GM21447 (cell line): ENCODE measurements around the gene NTN4.
"Not testable (repeated sequence)": the region's sequence is repeated elsewhere in the genome, so short reads cannot be mapped to it uniquely, and the experiment has no call there.

Experiments
- ATAC-seq: cut with Tn5 transposase; IDR thresholded peaks from one replicate; pipeline ENCODE4 v1.9.1; 2021; ENCODE audit not compliant: unreplicated experiment

Gene NTN4

GRCh38 chr12:95756362-95756761, 34.2 kb downstream of the NTN4 start:
- no peak for ATAC-seq

- ATAC-seq: no peak
Observed at GRCh38 chr12:95755261-95755865, 35.2 kb downstream of the NTN4 start.

- not testable (repeated sequence) for ATAC-seq
Observed at GRCh38 chr12:95746062-95746461, 44.5 kb downstream of the NTN4 start.

GRCh38 chr12:95742586-95742985, 48.0 kb downstream of the NTN4 start:
- no peak for ATAC-seq

- ATAC-seq: no peak
Observed at GRCh38 chr12:95741635-95742034, 48.9 kb downstream of the NTN4 start.

GRCh38 chr12:95740751-95741150, 49.8 kb downstream of the NTN4 start:
- ATAC-seq: no peak

- ATAC-seq: no peak
Observed at GRCh38 chr12:95739561-95740313, 50.8 kb downstream of the NTN4 start.

GRCh38 chr12:95738024-95738611, 52.4 kb downstream of the NTN4 start:
- no peak for ATAC-seq

- no peak for ATAC-seq
Observed at GRCh38 chr12:95736631-95737030, 53.9 kb downstream of the NTN4 start.

GRCh38 chr12:95735728-95736127, 54.8 kb downstream of the NTN4 start:
- not testable (repeated sequence) for ATAC-seq

GRCh38 chr12:95733141-95733825, 57.3 kb downstream of the NTN4 start:
- ATAC-seq: no peak

- ATAC-seq: no peak
Observed at GRCh38 chr12:95731519-95731958, 59.0 kb downstream of the NTN4 start.

- no peak for ATAC-seq
Observed at GRCh38 chr12:95730457-95730856, 60.1 kb downstream of the NTN4 start.

- ATAC-seq: no peak
Observed at GRCh38 chr12:95726903-95727302, 63.7 kb downstream of the NTN4 start.

- no peak for ATAC-seq
Observed at GRCh38 chr12:95724767-95725166, 65.8 kb downstream of the NTN4 start.

GRCh38 chr12:95723693-95724384, 66.7 kb downstream of the NTN4 start:
- no peak for ATAC-seq

- ATAC-seq: no peak
Observed at GRCh38 chr12:95721320-95721719, 69.2 kb downstream of the NTN4 start.

GRCh38 chr12:95720146-95720545, 70.4 kb downstream of the NTN4 start:
- ATAC-seq: no peak

- no peak for ATAC-seq
Observed at GRCh38 chr12:95718772-95719171, 71.8 kb downstream of the NTN4 start.

GRCh38 chr12:95718006-95718431, 72.5 kb downstream of the NTN4 start:
- no peak for ATAC-seq

- no peak for ATAC-seq
Observed at GRCh38 chr12:95717316-95717928, 73.1 kb downstream of the NTN4 start.
